GM18520 (cell line): ENCODE results near the gene S100A10.

Experiments used
- ATAC-seq: cut with Tn5 transposase; IDR thresholded peaks from one replicate; pipeline ENCODE4 v1.9.1; 2021; ENCODE audit not compliant: unreplicated experiment

The S100A10 gene

GRCh38 chr1:151966061-151966460, 27.6 kb downstream of the S100A10 start:
- ATAC-seq, result no peak

GRCh38 chr1:151964510-151964909, 29.1 kb downstream of the S100A10 start:
- ATAC-seq, result no peak

- ATAC-seq, result no peak
Measured at GRCh38 chr1:151963288-151963687, 30.4 kb downstream of the S100A10 start.

GRCh38 chr1:151961833-151962232, 31.8 kb downstream of the S100A10 start:
- ATAC-seq, result no peak

GRCh38 chr1:151960780-151961513, 32.7 kb downstream of the S100A10 start:
- no peak for ATAC-seq

GRCh38 chr1:151958959-151959358, 34.7 kb downstream of the S100A10 start:
- ATAC-seq, result no peak

- ATAC-seq, result no peak
Measured at GRCh38 chr1:151956957-151957497, 36.6 kb downstream of the S100A10 start.

- ATAC-seq, result no peak
Measured at GRCh38 chr1:151953409-151954094, 40.1 kb downstream of the S100A10 start.

GRCh38 chr1:151952811-151953210, 40.8 kb downstream of the S100A10 start:
- ATAC-seq, result no peak

- no peak for ATAC-seq
Measured at GRCh38 chr1:151949371-151950193, 44.1 kb downstream of the S100A10 start.

GRCh38 chr1:151948506-151948905, 45.2 kb downstream of the S100A10 start:
- no peak for ATAC-seq

- no peak for ATAC-seq
Measured at GRCh38 chr1:151947140-151947539, 46.5 kb downstream of the S100A10 start.

- ATAC-seq, result no peak
Measured at GRCh38 chr1:151945725-151946722, 47.6 kb downstream of the S100A10 start.

- ATAC-seq, result no peak
Measured at GRCh38 chr1:151944857-151945575, 48.6 kb downstream of the S100A10 start.

GRCh38 chr1:151944126-151944856, 49.4 kb downstream of the S100A10 start:
- ATAC-seq, result no peak

GRCh38 chr1:151943591-151943990, 50.1 kb downstream of the S100A10 start:
- ATAC-seq, result no peak

GRCh38 chr1:151942882-151943281, 50.8 kb downstream of the S100A10 start:
- no peak for ATAC-seq

- ATAC-seq, result no peak
Measured at GRCh38 chr1:151940541-151940940, 53.1 kb downstream of the S100A10 start.

GRCh38 chr1:151939779-151940178, 53.9 kb downstream of the S100A10 start:
- ATAC-seq, result no peak
